Activated effector memory CD4-positive, alpha-beta T cell treated with Interleukin-2 at 50 U/mL for 16 hours (primary cell): ENCODE measurements around the gene PPP3CA.

Source experiments
- DNase-seq: peaks from one replicate; pipeline ENCODE4 v3.0.0-alpha.2; 2020

Gene PPP3CA

GRCh38 chr4:101286663-101287062 lies 60.7 kb downstream of the PPP3CA start:
- DNase-seq, result no peak

- DNase-seq, result no peak
Measured at GRCh38 chr4:101285985-101286384, 61.3 kb downstream of the PPP3CA start.

- DNase-seq, result no peak
Measured at GRCh38 chr4:101284546-101284945, 62.8 kb downstream of the PPP3CA start.

GRCh38 chr4:101283434-101283833 lies 63.9 kb downstream of the PPP3CA start:
- no peak for DNase-seq

- DNase-seq, result no peak
Measured at GRCh38 chr4:101282076-101282844, 65.1 kb downstream of the PPP3CA start.

- no peak for DNase-seq
Measured at GRCh38 chr4:101280866-101281600, 66.3 kb downstream of the PPP3CA start.

- no peak for DNase-seq
Measured at GRCh38 chr4:101279377-101279871, 67.9 kb downstream of the PPP3CA start.

GRCh38 chr4:101277671-101278070 lies 69.7 kb downstream of the PPP3CA start:
- DNase-seq, result no peak

GRCh38 chr4:101276661-101277060 lies 70.7 kb downstream of the PPP3CA start:
- DNase-seq, result no peak

GRCh38 chr4:101274888-101275752 lies 72.2 kb downstream of the PPP3CA start:
- no peak for DNase-seq

- DNase-seq, result no peak
Measured at GRCh38 chr4:101271516-101271915, 75.8 kb downstream of the PPP3CA start.

- no peak for DNase-seq
Measured at GRCh38 chr4:101269682-101270081, 77.6 kb downstream of the PPP3CA start.

- DNase-seq, result no peak
Measured at GRCh38 chr4:101265816-101266172, 81.5 kb downstream of the PPP3CA start.

- DNase-seq, result no peak
Measured at GRCh38 chr4:101264993-101265815, 82.1 kb downstream of the PPP3CA start.

GRCh38 chr4:101264512-101264911 lies 82.8 kb downstream of the PPP3CA start:
- no peak for DNase-seq

- no peak for DNase-seq
Measured at GRCh38 chr4:101262683-101263082, 84.6 kb downstream of the PPP3CA start.

- no peak for DNase-seq
Measured at GRCh38 chr4:101259876-101260275, 87.5 kb downstream of the PPP3CA start.

GRCh38 chr4:101258883-101259282 lies 88.4 kb downstream of the PPP3CA start:
- no peak for DNase-seq

- DNase-seq, result no peak
Measured at GRCh38 chr4:101256222-101256621, 91.1 kb downstream of the PPP3CA start.

GRCh38 chr4:101254776-101255175 lies 92.5 kb downstream of the PPP3CA start:
- no peak for DNase-seq

GRCh38 chr4:101253121-101253520 lies 94.2 kb downstream of the PPP3CA start:
- DNase-seq, result no peak

GRCh38 chr4:101252721-101253120 lies 94.6 kb downstream of the PPP3CA start:
- no peak for DNase-seq
